ENCODE results near the gene C19orf25. TPM values are rescaled to one million over a fixed set of nuclear protein-coding genes. Genes with fewer than 3 reads are reported as not detected.
A peak's percentile ranks its signal among the peaks of the same experiment; 100 is the strongest.

Gene C19orf25
- total and polyA plus RNA-seq, 2 of the 13 experiments (the other 11 are each of a cell fraction or from before 2014, with no cell fraction given), result 14.2 to 32.4 TPM

- peak; percentile 99 for TF ChIP-seq ZMYM2 (CRISPR knock-in tag; IDR thresholded peaks at IDR 0.05)
- peak; percentile 58; the same call in 1 of the 2 replicates for TF ChIP-seq ZBTB26 (CRISPR knock-in tag; IDR thresholded peaks at IDR 0.05; ENCODE audit: borderline replicate concordance)
- TF ChIP-seq STAG1 (CRISPR knock-in tag; IDR thresholded peaks at IDR 0.05), result no peak
- TF ChIP-seq ZNF292 (CRISPR knock-in tag; IDR thresholded peaks at IDR 0.05; ENCODE audit: borderline replicate concordance, low read depth), result 0 out of 2 replicates have a peak, but pooled peaks have one; percentile 39
- peak; percentile 96 for TF ChIP-seq GABPB1 (CRISPR knock-in tag; IDR thresholded peaks at IDR 0.05)
- peak; percentile 80; the same call in 1 of the 2 replicates for TF ChIP-seq ZFP82 (CRISPR knock-in tag; IDR thresholded peaks at IDR 0.05; ENCODE audit: borderline replicate concordance)
- TF ChIP-seq, protein P1, sequence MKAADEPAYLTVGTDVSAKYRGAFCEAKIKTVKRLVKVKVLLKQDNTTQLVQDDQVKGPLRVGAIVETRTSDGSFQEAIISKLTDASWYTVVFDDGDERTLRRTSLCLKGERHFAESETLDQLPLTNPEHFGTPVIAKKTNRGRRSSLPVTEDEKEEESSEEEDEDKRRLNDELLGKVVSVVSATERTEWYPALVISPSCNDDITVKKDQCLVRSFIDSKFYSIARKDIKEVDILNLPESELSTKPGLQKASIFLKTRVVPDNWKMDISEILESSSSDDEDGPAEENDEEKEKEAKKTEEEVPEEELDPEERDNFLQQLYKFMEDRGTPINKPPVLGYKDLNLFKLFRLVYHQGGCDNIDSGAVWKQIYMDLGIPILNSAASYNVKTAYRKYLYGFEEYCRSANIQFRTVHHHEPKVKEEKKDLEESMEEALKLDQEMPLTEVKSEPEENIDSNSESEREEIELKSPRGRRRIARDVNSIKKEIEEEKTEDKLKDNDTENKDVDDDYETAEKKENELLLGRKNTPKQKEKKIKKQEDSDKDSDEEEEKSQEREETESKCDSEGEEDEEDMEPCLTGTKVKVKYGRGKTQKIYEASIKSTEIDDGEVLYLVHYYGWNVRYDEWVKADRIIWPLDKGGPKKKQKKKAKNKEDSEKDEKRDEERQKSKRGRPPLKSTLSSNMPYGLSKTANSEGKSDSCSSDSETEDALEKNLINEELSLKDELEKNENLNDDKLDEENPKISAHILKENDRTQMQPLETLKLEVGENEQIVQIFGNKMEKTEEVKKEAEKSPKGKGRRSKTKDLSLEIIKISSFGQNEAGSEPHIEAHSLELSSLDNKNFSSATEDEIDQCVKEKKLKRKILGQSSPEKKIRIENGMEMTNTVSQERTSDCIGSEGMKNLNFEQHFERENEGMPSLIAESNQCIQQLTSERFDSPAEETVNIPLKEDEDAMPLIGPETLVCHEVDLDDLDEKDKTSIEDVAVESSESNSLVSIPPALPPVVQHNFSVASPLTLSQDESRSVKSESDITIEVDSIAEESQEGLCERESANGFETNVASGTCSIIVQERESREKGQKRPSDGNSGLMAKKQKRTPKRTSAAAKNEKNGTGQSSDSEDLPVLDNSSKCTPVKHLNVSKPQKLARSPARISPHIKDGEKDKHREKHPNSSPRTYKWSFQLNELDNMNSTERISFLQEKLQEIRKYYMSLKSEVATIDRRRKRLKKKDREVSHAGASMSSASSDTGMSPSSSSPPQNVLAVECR (CRISPR knock-in tag; IDR thresholded peaks at IDR 0.05; ENCODE audit: borderline replicate concordance), result peak; percentile 84; the same call in 1 of the 2 replicates
- TF ChIP-seq, protein P2, sequence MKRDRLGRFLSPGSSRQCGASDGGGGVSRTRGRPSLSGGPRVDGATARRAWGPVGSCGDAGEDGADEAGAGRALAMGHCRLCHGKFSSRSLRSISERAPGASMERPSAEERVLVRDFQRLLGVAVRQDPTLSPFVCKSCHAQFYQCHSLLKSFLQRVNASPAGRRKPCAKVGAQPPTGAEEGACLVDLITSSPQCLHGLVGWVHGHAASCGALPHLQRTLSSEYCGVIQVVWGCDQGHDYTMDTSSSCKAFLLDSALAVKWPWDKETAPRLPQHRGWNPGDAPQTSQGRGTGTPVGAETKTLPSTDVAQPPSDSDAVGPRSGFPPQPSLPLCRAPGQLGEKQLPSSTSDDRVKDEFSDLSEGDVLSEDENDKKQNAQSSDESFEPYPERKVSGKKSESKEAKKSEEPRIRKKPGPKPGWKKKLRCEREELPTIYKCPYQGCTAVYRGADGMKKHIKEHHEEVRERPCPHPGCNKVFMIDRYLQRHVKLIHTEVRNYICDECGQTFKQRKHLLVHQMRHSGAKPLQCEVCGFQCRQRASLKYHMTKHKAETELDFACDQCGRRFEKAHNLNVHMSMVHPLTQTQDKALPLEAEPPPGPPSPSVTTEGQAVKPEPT (CRISPR knock-in tag; IDR thresholded peaks at IDR 0.05; ENCODE audit: low read depth), result no peak
- TF ChIP-seq ZNF274 (CRISPR knock-in tag; IDR thresholded peaks at IDR 0.05), result peak; percentile 73; the same call in 1 of the 2 replicates
- no peak for TF ChIP-seq TCF7L2 (IDR thresholded peaks at IDR 0.05; ENCODE audit: low read depth, low read length)
- no peak for TF ChIP-seq CSRNP2 (CRISPR knock-in tag; conservative IDR thresholded peaks at IDR 0.05; ENCODE audit: low read depth)
- TF ChIP-seq, protein P3, sequence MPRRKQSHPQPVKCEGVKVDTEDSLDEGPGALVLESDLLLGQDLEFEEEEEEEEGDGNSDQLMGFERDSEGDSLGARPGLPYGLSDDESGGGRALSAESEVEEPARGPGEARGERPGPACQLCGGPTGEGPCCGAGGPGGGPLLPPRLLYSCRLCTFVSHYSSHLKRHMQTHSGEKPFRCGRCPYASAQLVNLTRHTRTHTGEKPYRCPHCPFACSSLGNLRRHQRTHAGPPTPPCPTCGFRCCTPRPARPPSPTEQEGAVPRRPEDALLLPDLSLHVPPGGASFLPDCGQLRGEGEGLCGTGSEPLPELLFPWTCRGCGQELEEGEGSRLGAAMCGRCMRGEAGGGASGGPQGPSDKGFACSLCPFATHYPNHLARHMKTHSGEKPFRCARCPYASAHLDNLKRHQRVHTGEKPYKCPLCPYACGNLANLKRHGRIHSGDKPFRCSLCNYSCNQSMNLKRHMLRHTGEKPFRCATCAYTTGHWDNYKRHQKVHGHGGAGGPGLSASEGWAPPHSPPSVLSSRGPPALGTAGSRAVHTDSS (CRISPR knock-in tag; conservative IDR thresholded peaks at IDR 0.05), result no peak
- TF ChIP-seq PHB2 (IDR thresholded peaks at IDR 0.05; ENCODE audit: partially characterized antibody), result no peak
- TF ChIP-seq BORCS8-MEF2B (CRISPR knock-in tag; IDR thresholded peaks at IDR 0.05), result peak; percentile 60
- peak; percentile 56 for TF ChIP-seq PHF21A (CRISPR knock-in tag; IDR thresholded peaks at IDR 0.05)
- TF ChIP-seq, protein P4, sequence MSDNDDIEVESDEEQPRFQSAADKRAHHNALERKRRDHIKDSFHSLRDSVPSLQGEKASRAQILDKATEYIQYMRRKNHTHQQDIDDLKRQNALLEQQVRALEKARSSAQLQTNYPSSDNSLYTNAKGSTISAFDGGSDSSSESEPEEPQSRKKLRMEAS (IDR thresholded peaks at IDR 0.05), result peak; percentile 96
These were observed at the start of gene C19orf25 (continued) for GRCh38 chr19:1478934-1479707.
